GM12878 (cell line): ENCODE data around the gene LAMB1. TPM values are rescaled to one million over a fixed set of nuclear protein-coding genes. Genes with fewer than 3 reads are reported as not detected.

ENCODE experiments used
- ATAC-seq: fragments of 200-7000 bp; cut with Tn5 transposase; 3 replicates; pipeline ENCODE4 v1.9.1; 2020; ENCODE audit warnings: mild to moderate bottlenecking, moderate library complexity
- BruUV-seq: library from RNA; stranded (reverse); fragments of 400-500 nt; replicated peaks from 2 replicates; lab custom pipeline; 2021; lab: Mats Ljungman, UMichigan
- CTCF ChIA-PET: fragments of 300-600 bp; sonication (Branson Sonifier 250); formaldehyde crosslinking; extraction: SDS; loops from one replicate; lab custom pipeline; 2021; ENCODE audit warnings: inconsistent platforms; lab: Yijun Ruan, JAX
- POLR2A ChIA-PET: fragments of 350-600 bp; formaldehyde crosslinking; extraction: SDS; loops from one replicate; lab custom pipeline; 2021; ENCODE audit warnings: inconsistent platforms; lab: Charles Lee
- RAD21 ChIA-PET: fragments of 300-600 bp; sonication (Branson Sonifier 250); formaldehyde crosslinking; loops from one replicate; lab custom pipeline; 2023; ENCODE audit warnings: antibody characterized with exemption; ENCODE audit not compliant: unreplicated experiment; lab: Charles Lee
- SMC1A ChIA-PET: fragments of 300-600 bp; sonication (Branson Sonifier 250); formaldehyde crosslinking; loops from one replicate; lab custom pipeline; 2023; ENCODE audit not compliant: unreplicated experiment, uncharacterized antibody; lab: Charles Lee
- DNase-seq: peaks from one replicate; pipeline ENCODE4 v3.0.0-alpha.2; 2011; ENCODE audit warnings: low read depth, low spot score
- FAIRE-seq: peaks from 3 replicates; lab custom pipeline; 2011; peaks lifted over from hg19 to GRCh38; lab: Jason Lieb, UNC
- H2AFZ ChIP-seq: 2 replicates; pipeline ENCODE4 v1.6.0; 2011; ENCODE audit warnings: low read depth, low read length, control low read depth; ENCODE audit not compliant: control insufficient read depth
- H3K27ac ChIP-seq: 2 replicates; pipeline ENCODE4 v1.5.1; 2011; ENCODE audit warnings: control low read depth; ENCODE audit not compliant: control insufficient read depth, insufficient read depth
- H3K27me3 ChIP-seq, 2 experiments: replicated peaks in 1 of 2; 2 replicates each; pipeline versions ENCODE4 v1.6.0 to v1.6.1; 2011; ENCODE audit warnings: low read length in 1 of 2; ENCODE audit not compliant: control insufficient read depth in 2 of 2, insufficient read depth in 2 of 2
- H3K36me3 ChIP-seq, 2 experiments: 2 replicates each; pipeline ENCODE4 v1.5.1; 2011; ENCODE audit warnings: low read length in 1 of 2; ENCODE audit not compliant: control insufficient read depth in 2 of 2, insufficient read depth in 2 of 2
- H3K4me1 ChIP-seq: 2 replicates; pipeline ENCODE4 v1.6.1; 2011; ENCODE audit warnings: mild to moderate bottlenecking, low read length, moderate library complexity, mixed read lengths; ENCODE audit not compliant: control insufficient read depth, insufficient read depth
- H3K4me2 ChIP-seq: 2 replicates; pipeline ENCODE4 v1.6.0; 2011; ENCODE audit warnings: control low read depth; ENCODE audit not compliant: control insufficient read depth, insufficient read depth
- H3K4me3 ChIP-seq: fragments of 200-600 bp; sonication (generic); 2 replicates; pipeline ENCODE4 v1.5.1; 2016
- H3K79me2 ChIP-seq: 2 replicates; pipeline ENCODE4 v1.6.0; 2011; ENCODE audit warnings: low read length; ENCODE audit not compliant: control insufficient read depth, insufficient read depth
- H3K9ac ChIP-seq: 2 replicates; pipeline ENCODE4 v1.8.0; 2011; ENCODE audit warnings: low read length, control low read depth, mixed read lengths; ENCODE audit not compliant: control insufficient read depth, insufficient read depth
- H3K9me3 ChIP-seq: replicated peaks from 3 replicates; pipeline ENCODE4 v1.5.1; 2011; ENCODE audit warnings: mild to moderate bottlenecking, low read length; ENCODE audit not compliant: control insufficient read depth, insufficient read depth
- H4K20me1 ChIP-seq: 2 replicates; pipeline ENCODE4 v1.6.0; 2011; ENCODE audit not compliant: control insufficient read depth, insufficient read depth
- BCL11A ChIP-seq: IDR thresholded peaks from 2 replicates; pipeline ENCODE4 v1.6.1; 2011; ENCODE audit warnings: low read depth, low read length
- CHD1 ChIP-seq: IDR thresholded peaks from 2 replicates; pipeline ENCODE4 v1.6.1; 2012; ENCODE audit warnings: low read depth, low read length, improper control_type of control experiment
- FOS ChIP-seq: IDR thresholded peaks from 3 replicates; pipeline ENCODE4 v1.6.1; 2011; ENCODE audit warnings: borderline replicate concordance; ENCODE audit not compliant: insufficient read length; ENCODE audit errors: extremely low read depth
- NFYA ChIP-seq: IDR thresholded peaks from 2 replicates; pipeline ENCODE4 v1.6.1; 2011; ENCODE audit warnings: low read depth, mild to moderate bottlenecking, low read length, improper control_type of control experiment, borderline replicate concordance
- PAX5 ChIP-seq: IDR thresholded peaks from 2 replicates; pipeline ENCODE4 v1.6.1; 2011; ENCODE audit warnings: low read depth, low read length, borderline replicate concordance
- RAD21 ChIP-seq: IDR thresholded peaks from 2 replicates; pipeline ENCODE4 v1.6.1; 2011; ENCODE audit warnings: mild to moderate bottlenecking, low read depth, low read length, moderate library complexity; ENCODE audit not compliant: insufficient read depth
- RCOR1 ChIP-seq: conservative IDR thresholded peaks from 2 replicates; pipeline ENCODE4 v1.6.1; 2012; ENCODE audit warnings: low read depth, low read length, improper control_type of control experiment
- SMAD1 ChIP-seq: fragments of 450-650 bp; IDR thresholded peaks from 2 replicates; pipeline ENCODE4 v1.6.1; 2018; ENCODE audit warnings: mild to moderate bottlenecking, low read depth; ENCODE audit not compliant: partially characterized antibody
- TCF7 ChIP-seq: IDR thresholded peaks from 2 replicates; pipeline ENCODE4 v1.6.1; 2014; ENCODE audit warnings: antibody characterized with exemption, borderline replicate concordance
- WRNIP1 ChIP-seq: IDR thresholded peaks from 2 replicates; pipeline ENCODE4 v1.6.1; 2011; ENCODE audit warnings: low read depth, low read length, improper control_type of control experiment, borderline replicate concordance
- ZNF24 ChIP-seq: fragments of 450-650 bp; IDR thresholded peaks from 2 replicates; pipeline ENCODE4 v1.6.1; 2017; ENCODE audit warnings: antibody characterized with exemption, mild to moderate bottlenecking
- WGBS: methylation state at CpG from one replicate; pipeline ENCODE4 v1.1.6; 2016; ENCODE audit warnings: low lambda C conversion rate; ENCODE audit not compliant: insufficient replicate concordance, insufficient coverage; ENCODE audit errors: missing lambda C conversion rate; 5-methylcytosine and 5-hydroxymethylcytosine counted together
- in situ Hi-C: fragments of 300-500 bp; cut with MboI; formaldehyde crosslinking; loops from 9 replicates; pipeline ENCODE4 v1.14.3; 2018; ENCODE audit warnings: mixed read lengths
- intact Hi-C: fragments of 100-400 bp; cut with micrococcal nuclease; formaldehyde crosslinking; loops from one replicate; pipeline ENCODE4 v1.14.2; 2022; ENCODE audit not compliant: unreplicated experiment
- polyA plus RNA-seq, 11 experiments: library from polyadenylated mRNA; depleted of rRNA in 4 of 11; unstranded in 6 of 11; stranded (reverse) in 5 of 11; fragments of >200 nt; fragmentation: Nextera tagmentation in 4 of 11; fragmentation: Illumina TruSeq in 1 of 11; extraction: Ambion mirVana in 4 of 11; extraction: Trizol in 1 of 11; gene quantifications; 1 replicate in 1 of 11; 2 replicates in 10 of 11; pipeline versions ENCODE4 v1.2.1 to v1.2.3, GENCODE V29; 2011 to 2016; ENCODE audit warnings: inconsistent platforms in 2 of 11, missing spikeins in 2 of 11, low read depth in 1 of 11
- total RNA-seq, 4 experiments: library from RNA; depleted of rRNA in 3 of 4; stranded (reverse); fragments of >200 nt in 3 of 4; fragmentation: Illumina TruSeq in 1 of 4; extraction: Trizol in 1 of 4; gene quantifications; 2 replicates each; pipeline versions ENCODE4 v1.2.1 to v1.2.3, GENCODE V29; 2013 to 2021
- TF ChIP-seq, protein P1 (sequence below): IDR thresholded peaks from 2 replicates; pipeline ENCODE4 v1.6.1; 2012; ENCODE audit warnings: improper control_type of control experiment, low read depth, low read length; ENCODE audit not compliant: insufficient replicate concordance
- TF ChIP-seq, protein P2 (sequence below): IDR thresholded peaks from 2 replicates; pipeline ENCODE4 v1.6.1; 2011; ENCODE audit warnings: low read depth, low read length, improper control_type of control experiment, borderline replicate concordance
- TF ChIP-seq, protein P3 (sequence below): IDR thresholded peaks from 2 replicates; pipeline ENCODE4 v1.6.1; 2011; ENCODE audit warnings: mild to moderate bottlenecking, low read depth, low read length, moderate library complexity; ENCODE audit not compliant: insufficient replicate concordance
- TF ChIP-seq, protein P4 (sequence below): fragments of 450-650 bp; IDR thresholded peaks from 2 replicates; pipeline ENCODE4 v1.6.1; 2017; ENCODE audit warnings: mild to moderate bottlenecking

LAMB1 gene
- total and polyA plus RNA-seq, 10 of the 15 experiments (the other 5 are each of a cell fraction or from before 2014, with no cell fraction given), result 0.05 to 2.2 (median 1.2) TPM; not detected in 4

DNA sequence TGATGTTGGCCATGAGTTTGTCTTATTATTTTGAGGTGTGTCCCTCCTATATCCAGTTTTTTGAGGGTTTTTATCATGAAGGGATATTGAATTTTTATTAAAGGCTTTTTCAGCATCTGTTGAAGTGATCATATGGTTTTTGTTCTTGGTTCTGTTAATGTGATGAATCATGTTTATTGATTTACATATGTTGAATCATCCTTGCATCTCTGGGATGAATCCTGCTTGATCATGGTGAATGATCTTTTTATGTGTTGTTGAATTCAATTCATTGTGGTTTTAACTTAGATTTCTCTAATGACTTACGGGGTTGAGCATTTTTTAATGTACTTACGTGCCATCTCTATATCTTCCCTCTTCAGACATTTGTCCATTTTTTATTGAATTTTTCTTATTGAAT, 89.1 kb downstream of the LAMB1 start:
- no peak overlapping the region for H2AFZ ChIP-seq
- H3K27me3 ChIP-seq, result no peaks in the 10 kb centered on the region
- H3K4me1 ChIP-seq, result peaks cover 13% of the 10 kb centered on the region
- in situ Hi-C loops (no loop called here), intact Hi-C loops (no loop called here)
- ChIA-PET CTCF (no interaction called here), POLR2A (no interaction called here), SMC1A (no interaction called here), RAD21 (no interaction called here)
- peaks cover 6 to 34% of the 10 kb centered on the region in 2 experiments for H3K36me3 ChIP-seq
- H3K4me2 ChIP-seq, result no peak overlapping the region
- no peak overlapping the region for H3K9ac ChIP-seq
- TF ChIP-seq PAX5, result no peak
- no peak for TF ChIP-seq ZNF24
- TF ChIP-seq, protein P1, sequence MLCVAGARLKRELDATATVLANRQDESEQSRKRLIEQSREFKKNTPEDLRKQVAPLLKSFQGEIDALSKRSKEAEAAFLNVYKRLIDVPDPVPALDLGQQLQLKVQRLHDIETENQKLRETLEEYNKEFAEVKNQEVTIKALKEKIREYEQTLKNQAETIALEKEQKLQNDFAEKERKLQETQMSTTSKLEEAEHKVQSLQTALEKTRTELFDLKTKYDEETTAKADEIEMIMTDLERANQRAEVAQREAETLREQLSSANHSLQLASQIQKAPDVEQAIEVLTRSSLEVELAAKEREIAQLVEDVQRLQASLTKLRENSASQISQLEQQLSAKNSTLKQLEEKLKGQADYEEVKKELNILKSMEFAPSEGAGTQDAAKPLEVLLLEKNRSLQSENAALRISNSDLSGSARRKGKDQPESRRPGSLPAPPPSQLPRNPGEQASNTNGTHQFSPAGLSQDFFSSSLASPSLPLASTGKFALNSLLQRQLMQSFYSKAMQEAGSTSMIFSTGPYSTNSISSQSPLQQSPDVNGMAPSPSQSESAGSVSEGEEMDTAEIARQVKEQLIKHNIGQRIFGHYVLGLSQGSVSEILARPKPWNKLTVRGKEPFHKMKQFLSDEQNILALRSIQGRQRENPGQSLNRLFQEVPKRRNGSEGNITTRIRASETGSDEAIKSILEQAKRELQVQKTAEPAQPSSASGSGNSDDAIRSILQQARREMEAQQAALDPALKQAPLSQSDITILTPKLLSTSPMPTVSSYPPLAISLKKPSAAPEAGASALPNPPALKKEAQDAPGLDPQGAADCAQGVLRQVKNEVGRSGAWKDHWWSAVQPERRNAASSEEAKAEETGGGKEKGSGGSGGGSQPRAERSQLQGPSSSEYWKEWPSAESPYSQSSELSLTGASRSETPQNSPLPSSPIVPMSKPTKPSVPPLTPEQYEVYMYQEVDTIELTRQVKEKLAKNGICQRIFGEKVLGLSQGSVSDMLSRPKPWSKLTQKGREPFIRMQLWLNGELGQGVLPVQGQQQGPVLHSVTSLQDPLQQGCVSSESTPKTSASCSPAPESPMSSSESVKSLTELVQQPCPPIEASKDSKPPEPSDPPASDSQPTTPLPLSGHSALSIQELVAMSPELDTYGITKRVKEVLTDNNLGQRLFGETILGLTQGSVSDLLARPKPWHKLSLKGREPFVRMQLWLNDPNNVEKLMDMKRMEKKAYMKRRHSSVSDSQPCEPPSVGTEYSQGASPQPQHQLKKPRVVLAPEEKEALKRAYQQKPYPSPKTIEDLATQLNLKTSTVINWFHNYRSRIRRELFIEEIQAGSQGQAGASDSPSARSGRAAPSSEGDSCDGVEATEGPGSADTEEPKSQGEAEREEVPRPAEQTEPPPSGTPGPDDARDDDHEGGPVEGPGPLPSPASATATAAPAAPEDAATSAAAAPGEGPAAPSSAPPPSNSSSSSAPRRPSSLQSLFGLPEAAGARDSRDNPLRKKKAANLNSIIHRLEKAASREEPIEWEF, result no peak
- TF ChIP-seq, protein P2, sequence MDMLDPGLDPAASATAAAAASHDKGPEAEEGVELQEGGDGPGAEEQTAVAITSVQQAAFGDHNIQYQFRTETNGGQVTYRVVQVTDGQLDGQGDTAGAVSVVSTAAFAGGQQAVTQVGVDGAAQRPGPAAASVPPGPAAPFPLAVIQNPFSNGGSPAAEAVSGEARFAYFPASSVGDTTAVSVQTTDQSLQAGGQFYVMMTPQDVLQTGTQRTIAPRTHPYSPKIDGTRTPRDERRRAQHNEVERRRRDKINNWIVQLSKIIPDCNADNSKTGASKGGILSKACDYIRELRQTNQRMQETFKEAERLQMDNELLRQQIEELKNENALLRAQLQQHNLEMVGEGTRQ, result no peak
- no peak for TF ChIP-seq NFYA
- no peak for TF ChIP-seq BCL11A
- no peak for TF ChIP-seq SMAD1
- no peak for TF ChIP-seq RAD21
- TF ChIP-seq, protein P3, sequence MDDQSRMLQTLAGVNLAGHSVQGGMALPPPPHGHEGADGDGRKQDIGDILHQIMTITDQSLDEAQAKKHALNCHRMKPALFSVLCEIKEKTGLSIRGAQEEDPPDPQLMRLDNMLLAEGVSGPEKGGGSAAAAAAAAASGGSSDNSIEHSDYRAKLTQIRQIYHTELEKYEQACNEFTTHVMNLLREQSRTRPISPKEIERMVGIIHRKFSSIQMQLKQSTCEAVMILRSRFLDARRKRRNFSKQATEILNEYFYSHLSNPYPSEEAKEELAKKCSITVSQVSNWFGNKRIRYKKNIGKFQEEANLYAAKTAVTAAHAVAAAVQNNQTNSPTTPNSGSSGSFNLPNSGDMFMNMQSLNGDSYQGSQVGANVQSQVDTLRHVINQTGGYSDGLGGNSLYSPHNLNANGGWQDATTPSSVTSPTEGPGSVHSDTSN, result no peak
- no peak for TF ChIP-seq CHD1
- TF ChIP-seq WRNIP1, result no peak
- TF ChIP-seq, protein P4, sequence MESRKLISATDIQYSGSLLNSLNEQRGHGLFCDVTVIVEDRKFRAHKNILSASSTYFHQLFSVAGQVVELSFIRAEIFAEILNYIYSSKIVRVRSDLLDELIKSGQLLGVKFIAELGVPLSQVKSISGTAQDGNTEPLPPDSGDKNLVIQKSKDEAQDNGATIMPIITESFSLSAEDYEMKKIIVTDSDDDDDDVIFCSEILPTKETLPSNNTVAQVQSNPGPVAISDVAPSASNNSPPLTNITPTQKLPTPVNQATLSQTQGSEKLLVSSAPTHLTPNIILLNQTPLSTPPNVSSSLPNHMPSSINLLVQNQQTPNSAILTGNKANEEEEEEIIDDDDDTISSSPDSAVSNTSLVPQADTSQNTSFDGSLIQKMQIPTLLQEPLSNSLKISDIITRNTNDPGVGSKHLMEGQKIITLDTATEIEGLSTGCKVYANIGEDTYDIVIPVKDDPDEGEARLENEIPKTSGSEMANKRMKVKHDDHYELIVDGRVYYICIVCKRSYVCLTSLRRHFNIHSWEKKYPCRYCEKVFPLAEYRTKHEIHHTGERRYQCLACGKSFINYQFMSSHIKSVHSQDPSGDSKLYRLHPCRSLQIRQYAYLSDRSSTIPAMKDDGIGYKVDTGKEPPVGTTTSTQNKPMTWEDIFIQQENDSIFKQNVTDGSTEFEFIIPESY, result no peak
- no peak for TF ChIP-seq RCOR1
- no peak for TF ChIP-seq FOS
- TF ChIP-seq TCF7, result no peak
- 100% methylated on average over 2 of the region's 2 CpGs for WGBS
- H3K79me2 ChIP-seq, result peaks cover 3% of the 10 kb centered on the region
- H4K20me1 ChIP-seq, result no peaks in the 10 kb centered on the region
- DNase-seq, result no peak
- no peaks in the 10 kb centered on the region; the same call in 1 of the 3 replicates for H3K9me3 ChIP-seq
- no peak for ATAC-seq
- FAIRE-seq, result no peak
- no peak overlapping the region for H3K4me3 ChIP-seq
- BruUV-seq, result no TSS peak
- no peak overlapping the region for H3K27ac ChIP-seq
